Sciatic nerve (tissue), 2 donors: ENCODE measurements around the gene PTPRM. TPM values are rescaled to one million over a fixed set of nuclear protein-coding genes. Genes with fewer than 3 reads are reported as not detected.
A peak's percentile ranks its signal among the peaks of the same experiment; 100 is the strongest.

ENCODE experiments used
- ATAC-seq: fragments of 200-7000 bp; cut with Tn5 transposase; one replicate; pipeline ENCODE4 v1.9.1; 2020; ENCODE audit warnings: mild to moderate bottlenecking, moderate library complexity
- DNase-seq: peaks from one replicate; pipeline ENCODE4 v3.0.0-alpha.2; 2020; ENCODE audit warnings: low spot score
- intact Hi-C: fragments of 100-400 bp; cut with DNase I; formaldehyde crosslinking; loops from one replicate; pipeline ENCODE4 v1.14.2; 2022
- total RNA-seq: library from RNA; stranded (reverse); fragmentation: NEBNext Ultra II Directional; extraction: Animal tissue kit (Norgen Biotek cat#: 25700); gene quantifications from one replicate; pipeline ENCODE4 v1.2.1, GENCODE V29; 2021
- donor health status: DM: no; HTN: no; CAD: no.
- donor health status: DM: no; HTN: no; CAD: no.

Gene PTPRM
- total RNA-seq, 1 donor from 2014 or later: 66.5 TPM

DNA sequence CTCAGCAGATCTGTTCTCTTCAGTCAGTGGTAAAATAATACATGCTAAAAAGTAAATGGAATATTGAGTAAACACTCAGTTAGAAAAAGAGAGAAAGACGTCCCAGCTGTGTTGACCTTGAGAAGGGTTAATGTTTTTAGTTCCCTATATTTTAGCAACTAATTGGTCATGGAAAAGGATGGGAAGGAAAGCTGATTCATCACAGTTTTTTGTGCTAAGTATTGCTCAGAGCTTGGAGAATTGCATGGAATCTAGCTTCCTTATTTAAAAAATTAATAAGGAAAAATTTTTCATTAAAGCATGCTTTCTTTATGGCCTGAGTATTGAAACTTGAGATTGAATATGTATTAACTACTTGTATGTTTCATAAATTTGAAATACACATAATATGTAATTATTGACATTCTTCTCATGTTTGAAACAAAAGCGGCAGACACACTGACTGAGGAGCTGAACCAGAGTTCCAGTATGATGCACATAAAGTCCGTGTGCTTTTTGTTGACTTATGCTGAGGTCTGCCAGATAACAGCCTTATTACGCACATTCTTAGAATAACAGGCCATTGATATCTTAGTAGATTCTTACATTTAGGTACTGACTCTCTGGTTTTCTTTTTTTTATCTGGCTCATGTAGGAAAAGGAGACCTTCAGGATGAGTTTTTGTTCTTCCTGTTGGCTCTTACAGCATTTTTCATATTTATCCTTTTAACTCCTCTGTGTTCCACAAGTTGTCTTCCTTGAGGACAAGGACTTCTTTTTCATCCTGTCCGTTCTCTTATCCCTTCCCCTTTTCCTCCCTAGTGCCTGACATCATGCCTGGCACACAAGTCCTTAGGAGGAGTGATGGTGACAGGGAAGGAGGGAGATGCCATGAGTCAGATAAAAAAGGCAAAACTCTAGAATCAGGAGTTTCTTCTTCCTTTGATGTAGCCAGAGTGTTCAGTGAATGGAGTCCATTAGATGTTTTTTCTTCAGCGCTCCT is 194.1 kb downstream of the PTPRM start:
- no peak for DNase-seq
- peak; percentile 76 for ATAC-seq
- intact Hi-C loops: no loop called here

DNA sequence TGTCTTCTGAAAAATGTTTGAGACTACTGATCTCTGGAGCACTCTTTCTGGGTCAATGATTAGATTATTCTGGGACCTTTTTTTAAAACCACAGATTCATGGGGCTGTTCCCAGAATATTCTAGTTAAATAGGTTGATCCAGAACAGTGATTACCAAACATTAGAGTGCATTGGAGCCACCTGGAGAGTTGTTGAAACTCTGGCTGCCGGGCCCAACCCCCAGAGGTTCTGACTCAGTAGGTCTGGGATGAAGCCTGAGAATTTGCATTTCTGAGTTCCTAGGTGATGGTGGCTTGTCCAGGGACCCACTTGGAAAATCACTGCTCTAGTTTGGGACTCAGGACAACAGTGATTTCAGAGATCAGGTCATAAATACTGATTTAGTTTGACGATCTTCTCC is 197.3 kb downstream of the PTPRM start:
- no peak for DNase-seq
- intact Hi-C loops: no loop called here

DNA sequence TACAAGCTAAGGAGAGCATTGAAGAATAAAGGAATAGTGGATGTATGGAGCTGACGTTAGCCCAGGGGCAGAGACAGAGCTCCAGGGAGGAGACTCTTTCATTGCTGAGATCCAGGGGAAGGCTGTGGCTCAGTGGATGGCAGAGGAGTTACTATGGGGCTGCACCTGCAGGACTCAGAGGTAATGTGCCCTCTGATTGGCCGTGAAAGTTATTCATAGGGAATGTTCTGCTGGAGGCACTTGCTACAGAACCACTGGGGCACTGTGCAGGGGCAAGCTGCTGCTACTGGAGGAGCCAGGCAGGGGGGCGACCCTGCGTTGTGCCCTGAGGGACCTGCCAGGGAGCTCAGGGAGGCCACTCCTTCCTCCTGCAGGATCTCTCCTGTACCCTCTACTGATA is 199.2 kb downstream of the PTPRM start:
- no peak for ATAC-seq
- DNase-seq: no peak
- intact Hi-C loops: no loop called here

More for the DNA sequence above, 197.3 kb downstream of the PTPRM start:
- ATAC-seq: no peak

DNA sequence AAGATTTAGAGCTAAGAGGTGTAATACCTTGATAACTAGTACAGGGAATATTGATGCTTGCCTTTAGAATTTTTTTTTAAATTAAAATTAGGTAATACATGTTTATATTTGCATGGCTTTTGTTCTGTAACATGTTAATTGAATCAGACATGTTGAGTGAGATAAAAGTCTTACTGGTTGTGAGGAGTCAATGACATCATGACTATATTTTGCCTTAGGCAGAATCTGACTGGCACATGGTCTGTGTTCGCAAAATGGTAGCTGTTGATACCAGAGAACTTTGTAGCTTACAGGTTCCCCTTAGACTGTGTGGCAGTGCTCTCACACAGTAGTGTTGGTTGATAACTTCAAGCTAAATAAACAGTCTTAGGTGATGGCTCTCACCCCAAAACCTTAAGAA is 199.7 kb downstream of the PTPRM start:
- DNase-seq: no peak
- intact Hi-C loops: no loop called here
- no peak for ATAC-seq

DNA sequence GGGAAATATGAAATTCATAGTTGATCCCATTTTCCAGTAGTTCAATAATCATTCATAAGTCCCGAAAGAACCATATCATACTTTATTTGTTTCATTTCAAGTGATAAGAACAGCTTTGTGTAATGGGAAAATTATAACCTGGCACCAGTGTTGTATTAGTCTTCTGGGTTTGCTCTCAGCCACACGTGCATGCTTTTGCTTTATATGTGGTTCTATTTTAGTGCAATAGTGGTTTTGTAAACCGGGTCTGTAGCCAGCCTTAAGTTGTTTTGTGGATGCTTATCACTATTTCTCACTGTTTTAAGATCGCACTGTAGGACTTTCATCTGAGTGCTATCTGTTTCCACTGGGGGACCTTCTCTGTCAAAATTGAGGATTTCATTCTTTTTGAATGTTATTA is 203.8 kb downstream of the PTPRM start:
- intact Hi-C loops: no loop called here
- ATAC-seq (no peak), DNase-seq (no peak)

DNA sequence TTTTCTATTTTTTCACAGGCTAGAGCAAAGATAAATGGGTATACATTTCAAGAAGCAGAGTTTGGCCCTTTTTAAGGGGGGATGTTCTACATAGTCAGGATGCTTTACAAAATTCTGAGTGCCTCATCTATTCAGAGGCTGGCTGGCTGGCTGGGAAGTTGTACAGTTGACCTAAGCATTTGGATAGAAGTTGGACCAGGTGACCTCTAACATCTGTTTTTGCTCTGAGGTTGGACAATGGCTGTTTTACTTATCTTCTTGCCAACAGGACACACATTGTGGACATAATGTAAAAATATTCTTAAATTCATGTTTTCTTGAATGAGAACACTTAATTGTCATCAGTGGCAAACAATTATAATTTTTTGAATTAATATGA is 205.4 kb downstream of the PTPRM start:
- intact Hi-C loops: no loop called here
- ATAC-seq: no peak
- DNase-seq: no peak

DNA sequence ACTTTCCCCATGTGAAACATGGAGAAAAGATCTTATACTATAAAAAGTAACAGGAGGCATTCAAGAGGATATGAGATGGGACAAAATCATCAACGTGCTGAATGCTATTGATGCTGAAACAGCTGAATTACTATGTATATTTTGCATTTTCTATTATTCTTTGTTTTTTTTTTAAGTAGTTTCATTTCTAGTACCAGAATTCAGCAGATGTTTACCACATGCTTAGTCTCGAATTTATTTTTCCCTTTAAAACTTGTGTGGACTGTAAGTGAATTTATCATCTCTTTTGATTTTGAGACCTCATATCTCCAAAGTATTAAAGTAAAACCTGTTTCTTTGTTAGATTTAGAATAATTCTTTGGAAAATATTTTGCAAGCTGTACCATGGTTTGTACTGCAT is 205.8 kb downstream of the PTPRM start:
- intact Hi-C loops: no loop called here
- ATAC-seq (no peak), DNase-seq (no peak)

DNA sequence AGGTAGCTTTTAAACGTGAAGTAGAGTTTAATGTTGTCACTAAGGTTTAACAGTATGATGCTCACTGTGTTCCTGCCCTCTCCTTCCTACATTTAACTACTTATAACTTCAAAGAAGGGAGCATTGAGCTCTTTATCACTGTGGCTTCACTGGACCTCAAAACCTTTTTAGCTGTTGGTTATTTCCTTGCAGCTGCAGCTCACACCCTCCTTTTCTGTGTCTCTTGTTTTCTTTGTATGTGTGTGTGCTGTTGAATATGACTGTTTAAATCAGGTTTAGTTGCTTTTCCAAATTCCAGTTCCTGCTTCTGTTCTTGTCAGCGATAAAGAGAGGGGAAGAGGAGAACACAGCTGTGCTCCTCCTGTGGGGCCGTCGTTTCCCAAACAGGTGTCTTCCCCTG is 208.0 kb downstream of the PTPRM start:
- DNase-seq: no peak
- no peak for ATAC-seq
- intact Hi-C loops: no loop called here

GRCh38 chr18:7775843-7776242 is 208.7 kb downstream of the PTPRM start:
- ATAC-seq (no peak), DNase-seq (no peak)
- intact Hi-C loops: no loop called here

- intact Hi-C loops: no loop called here
- no peak for DNase-seq
- ATAC-seq: no peak
Measured at GRCh38 chr18:7778181-7778580, 211.1 kb downstream of the PTPRM start.

GRCh38 chr18:7779211-7779610 is 212.1 kb downstream of the PTPRM start:
- ATAC-seq (no peak), DNase-seq (no peak)
- intact Hi-C loops: no loop called here

- ATAC-seq (no peak), DNase-seq (no peak)
- intact Hi-C loops: no loop called here
Measured at GRCh38 chr18:7784171-7784570, 217.1 kb downstream of the PTPRM start.

- intact Hi-C loops: no loop called here
- no peak for DNase-seq
Measured at GRCh38 chr18:7786569-7786968, 219.5 kb downstream of the PTPRM start.

DNA sequence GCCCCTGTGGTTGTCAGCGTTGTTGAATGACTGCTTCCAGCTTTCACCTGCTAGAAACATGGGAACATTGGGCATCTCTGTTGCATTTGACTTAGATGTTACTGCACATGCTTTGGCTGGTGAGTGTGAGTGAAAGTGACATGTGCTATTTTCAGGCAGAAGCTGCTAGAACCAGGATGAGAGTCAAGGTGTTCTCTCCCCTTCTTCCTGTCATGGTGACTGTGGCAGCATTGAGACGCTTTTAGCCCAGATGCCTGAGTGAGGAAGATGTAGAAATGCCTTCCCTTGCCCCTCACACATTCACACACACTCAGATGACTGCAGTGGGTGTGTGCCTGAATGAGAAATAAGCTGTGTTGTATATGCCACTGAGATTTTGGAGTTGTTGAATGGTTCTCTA is 220.2 kb downstream of the PTPRM start:
- no peak for ATAC-seq
- intact Hi-C loops: no loop called here

More at GRCh38 chr18:7786569-7786968, 219.5 kb downstream of the PTPRM start:
- no peak for ATAC-seq

DNA sequence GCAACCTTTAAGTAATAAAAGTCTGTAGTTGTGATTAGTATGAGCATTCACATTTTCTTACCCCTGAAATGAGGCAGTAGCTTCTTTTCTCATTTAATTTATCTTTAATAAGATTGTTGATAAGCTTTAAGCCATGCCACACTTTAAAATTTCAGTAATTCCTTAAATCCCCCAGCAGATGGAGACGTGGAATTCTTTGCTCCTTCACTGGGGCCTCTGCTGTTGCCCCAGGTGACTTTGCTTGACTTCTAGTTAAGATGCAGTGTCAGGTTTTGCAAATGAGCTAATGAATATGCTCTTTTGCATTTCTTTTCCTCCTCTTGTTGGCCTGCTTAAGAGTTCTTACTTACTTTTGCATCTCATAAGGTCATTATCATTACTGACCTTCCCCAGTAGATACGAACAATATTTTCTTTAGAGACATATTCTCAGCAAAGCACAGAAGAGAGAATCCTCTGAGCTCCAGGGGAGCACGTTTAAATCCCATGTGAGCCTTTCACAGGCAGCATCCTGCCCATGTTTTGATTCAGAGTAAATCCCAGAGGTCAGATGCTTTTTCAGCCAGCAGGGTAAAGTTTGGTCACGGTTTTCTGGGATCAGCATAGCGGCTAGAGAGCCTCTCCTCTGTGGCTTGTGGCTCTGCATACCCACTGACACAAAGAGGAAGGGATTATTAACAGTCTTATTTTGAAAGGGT is 222.9 kb downstream of the PTPRM start:
- no peak for DNase-seq
- intact Hi-C loops: no loop called here
- ATAC-seq: no peak

More for the DNA sequence above, 220.2 kb downstream of the PTPRM start:
- DNase-seq: no peak

DNA sequence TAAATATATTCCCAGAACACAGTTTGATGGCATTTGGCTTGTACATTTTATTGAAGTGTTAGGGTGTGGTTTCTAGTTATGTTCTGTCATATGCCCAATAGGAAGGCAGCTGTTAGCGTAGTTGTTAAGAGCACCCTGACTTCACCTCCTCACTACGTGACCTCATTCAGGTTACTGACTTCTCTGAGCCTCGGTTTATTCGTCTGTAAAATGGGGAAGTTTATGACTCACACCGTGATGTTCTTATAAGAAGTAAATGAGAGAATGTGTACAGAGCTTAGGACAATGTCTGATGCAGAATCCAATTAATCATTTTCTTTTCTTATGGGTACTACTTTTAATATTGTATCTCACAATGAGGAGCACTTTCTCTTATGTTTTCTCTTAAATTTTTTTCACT is 226.0 kb downstream of the PTPRM start:
- intact Hi-C loops: no loop called here
- DNase-seq (no peak), ATAC-seq (no peak)

DNA sequence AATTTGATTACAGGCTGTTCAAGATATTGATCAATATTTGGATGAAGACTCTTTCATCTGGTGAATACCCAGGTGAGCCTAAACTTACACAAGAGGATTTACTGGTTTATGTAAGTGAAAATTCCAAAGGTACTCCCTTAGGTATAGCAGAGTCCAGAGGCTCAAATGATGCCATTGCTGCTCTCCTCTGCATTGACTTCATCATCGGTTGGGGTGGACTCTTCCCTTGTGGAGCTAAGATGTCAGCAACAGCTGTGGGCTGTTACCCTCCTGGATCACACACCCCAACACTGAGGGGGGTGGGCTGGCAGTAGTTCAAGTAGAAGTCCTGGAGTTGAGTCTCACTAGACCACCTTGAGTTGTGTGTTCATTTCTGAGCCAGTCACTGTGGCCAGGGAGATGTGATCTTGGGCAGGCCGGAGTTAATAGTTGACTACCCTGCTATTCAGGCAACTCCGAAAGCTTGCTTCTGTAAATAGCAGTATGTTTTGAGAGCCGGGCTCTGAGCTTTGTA is 236.9 kb downstream of the PTPRM start:
- DNase-seq: no peak
- intact Hi-C loops: loop anchor here (10.0 kb wide), 1 partner anchor 459 kb away; no protein-coding TSS in a partner anchor
- ATAC-seq: no peak

- no peak for ATAC-seq
- intact Hi-C loops: loop anchor here (10.0 kb wide), 1 partner anchor 460 kb away; no protein-coding TSS in a partner anchor
- no peak for DNase-seq
Measured at GRCh38 chr18:7805096-7805495, 238.0 kb downstream of the PTPRM start.

GRCh38 chr18:7805880-7806279 is 238.8 kb downstream of the PTPRM start:
- no peak for DNase-seq
- intact Hi-C loops: loop anchor here (10.0 kb wide), 1 partner anchor 461 kb away; no protein-coding TSS in a partner anchor
- no peak for ATAC-seq

- ATAC-seq: no peak
- intact Hi-C loops: loop anchor here (10.0 kb wide), 1 partner anchor 463 kb away; no protein-coding TSS in a partner anchor
- no peak for DNase-seq
Measured at GRCh38 chr18:7807936-7808453, 240.9 kb downstream of the PTPRM start.
